HEK293 (cell line): ENCODE measurements around the gene PTPRG.

ENCODE experiments used
- CTCF ChIA-PET: fragments of 350-600 bp; formaldehyde crosslinking; extraction: SDS; loops from one replicate; lab custom pipeline; 2021; ENCODE audit warnings: antibody characterized with exemption; lab: Yijun Ruan, JAX
- POLR2A ChIA-PET: fragments of 300-600 bp; formaldehyde crosslinking; extraction: SDS; loops from one replicate; lab custom pipeline; 2020; ENCODE audit warnings: antibody characterized with exemption, inconsistent platforms; lab: Yijun Ruan, JAX
- H3K27ac ChIP-seq: fragments of 200-500 bp; sonication (Bioruptor generic); 2 replicates; pipeline ENCODE4 v1.5.1; 2014; ENCODE audit warnings: low read depth, low read length, control low read depth, inconsistent platforms; ENCODE audit errors: extremely low read depth
- H3K36me3 ChIP-seq, 2 experiments: fragments of 200-500 bp in 1 of 2; sonication (Bioruptor generic) in 1 of 2; 1 replicate in 1 of 2; 2 replicates in 1 of 2; pipeline ENCODE4 v1.5.1; 2014 to 2017; ENCODE audit warnings: inconsistent platforms in 2 of 2, low read length in 2 of 2; ENCODE audit not compliant: control insufficient read depth in 2 of 2, insufficient read depth in 1 of 2
- H3K4me1 ChIP-seq: fragments of 200-500 bp; sonication (Bioruptor generic); 2 replicates; pipeline ENCODE4 v1.5.1; 2014; ENCODE audit warnings: mild to moderate bottlenecking, low read length, inconsistent platforms; ENCODE audit not compliant: control insufficient read depth, insufficient read depth
- H3K4me3 ChIP-seq: 2 replicates; pipeline ENCODE4 v1.5.1; 2011; ENCODE audit warnings: low read depth, mild to moderate bottlenecking, control low read depth, low read length, moderate library complexity
- H3K9me3 ChIP-seq: fragments of 200-500 bp; sonication (Bioruptor generic); 2 replicates; pipeline ENCODE4 v1.5.1; 2014; ENCODE audit warnings: low read depth, low read length, inconsistent platforms; ENCODE audit not compliant: control insufficient read depth, insufficient read depth
- BCL11A ChIP-seq: fragments of 450-650 bp; formaldehyde crosslinking; IDR thresholded peaks from 2 replicates; pipeline ENCODE4 v1.5.1; 2016; ENCODE audit warnings: low read depth, missing biosample characterization, missing genetic modification characterization
- BCL11B ChIP-seq: fragments of 450-650 bp; formaldehyde crosslinking; IDR thresholded peaks from 2 replicates; pipeline ENCODE4 v1.5.1; 2016; ENCODE audit warnings: low read depth, missing biosample characterization, missing genetic modification characterization
- ELK4 ChIP-seq: IDR thresholded peaks from 2 replicates; pipeline ENCODE4 v1.6.1; 2011; ENCODE audit warnings: mild to moderate bottlenecking, low read depth, low read length, borderline replicate concordance
- GLI2 ChIP-seq: fragments of 450-650 bp; formaldehyde crosslinking; IDR thresholded peaks from 2 replicates; pipeline ENCODE4; 2017; ENCODE audit warnings: missing biosample characterization, missing genetic modification characterization, low read depth, borderline replicate concordance
- INSM2 ChIP-seq: fragments of 450-650 bp; formaldehyde crosslinking; IDR thresholded peaks from 2 replicates; pipeline ENCODE4 v1.5.1; 2016; ENCODE audit warnings: missing biosample characterization, missing genetic modification characterization
- KLF10 ChIP-seq: fragments of 450-650 bp; IDR thresholded peaks from 2 replicates; pipeline ENCODE4 v1.5.1; 2018; ENCODE audit warnings: missing biosample characterization, mild to moderate bottlenecking, missing genetic modification characterization
- OSR2 ChIP-seq: fragments of 450-650 bp; formaldehyde crosslinking; IDR thresholded peaks from 2 replicates; pipeline ENCODE4 v1.5.1; 2016; ENCODE audit warnings: missing biosample characterization, missing genetic modification characterization
- REST ChIP-seq: fragments of 450-650 bp; formaldehyde crosslinking; IDR thresholded peaks from 2 replicates; pipeline ENCODE4 v1.5.1; 2016; ENCODE audit warnings: missing biosample characterization, missing genetic modification characterization
- TCF7L2 ChIP-seq: IDR thresholded peaks from 2 replicates; pipeline ENCODE4 v1.6.1; 2011; ENCODE audit warnings: low read depth, mild to moderate bottlenecking, inconsistent platforms, low read length, moderate library complexity, borderline replicate concordance
- ZBTB11 ChIP-seq: fragments of 450-650 bp; formaldehyde crosslinking; conservative IDR thresholded peaks from 2 replicates; pipeline ENCODE4 v1.5.1; 2016; ENCODE audit warnings: low read depth, missing biosample characterization, missing genetic modification characterization
- ZEB2 ChIP-seq: fragments of 450-650 bp; formaldehyde crosslinking; IDR thresholded peaks from 2 replicates; pipeline ENCODE4 v1.5.1; 2016; ENCODE audit warnings: missing biosample characterization, missing genetic modification characterization
- ZNF132 ChIP-seq: fragments of 450-650 bp; formaldehyde crosslinking; IDR thresholded peaks from 2 replicates; pipeline ENCODE4 v1.5.1; 2017; ENCODE audit warnings: missing biosample characterization, missing genetic modification characterization, borderline replicate concordance
- ZNF221 ChIP-seq: fragments of 450-650 bp; formaldehyde crosslinking; IDR thresholded peaks from 2 replicates; pipeline ENCODE4 v1.5.1; 2017; ENCODE audit warnings: missing biosample characterization, missing genetic modification characterization, borderline replicate concordance
- ZNF26 ChIP-seq: fragments of 450-650 bp; formaldehyde crosslinking; IDR thresholded peaks from 2 replicates; pipeline ENCODE4 v1.5.1; 2016; ENCODE audit warnings: missing biosample characterization, missing genetic modification characterization
- ZNF549 ChIP-seq: fragments of 450-650 bp; IDR thresholded peaks from 2 replicates; pipeline ENCODE4 v1.5.1; 2018; ENCODE audit warnings: missing biosample characterization, missing genetic modification characterization, mild to moderate bottlenecking, inconsistent platforms, moderate library complexity
- ZNF561 ChIP-seq: fragments of 450-650 bp; IDR thresholded peaks from 2 replicates; pipeline ENCODE4 v1.5.1; 2018; ENCODE audit warnings: missing biosample characterization, missing genetic modification characterization, borderline replicate concordance
- ZNF837 ChIP-seq: fragments of 450-650 bp; formaldehyde crosslinking; IDR thresholded peaks from 2 replicates; pipeline ENCODE4 v1.5.1; 2016; ENCODE audit warnings: missing biosample characterization, missing genetic modification characterization
- ZSCAN5A ChIP-seq: fragments of 450-650 bp; formaldehyde crosslinking; IDR thresholded peaks from 2 replicates; pipeline ENCODE4 v1.5.1; 2016; ENCODE audit warnings: missing biosample characterization, missing genetic modification characterization

Gene PTPRG

GRCh38 chr3:61893840-61894566 lies 332.6 kb downstream of the PTPRG start (continued):
- TF ChIP-seq ZBTB11 (no peak), OSR2 (tag by site-specific recombination) (0 out of 2 replicates have a peak, but pooled peaks have one; percentile 32), KLF10 (tag by site-specific recombination) (peak; percentile 36; the same call in 1 of the 2 replicates), BCL11B (tag by site-specific recombination) (no peak), ZNF26 (tag by site-specific recombination) (no peak)
- TF ChIP-seq, all 188 proteins: peak for 5

- ChIA-PET POLR2A (interaction anchor here (1.4 to 2.1 kb wide), 2 partner anchors 332 to 334 kb away, joined by 3 to 15 read pairs; partner anchors contain the start of gene PTPRG), CTCF (interaction anchor here (0.7 to 1.7 kb wide), 4 partner anchors 10 to 46 kb away, joined by 4 to 5 read pairs (median 5); no protein-coding TSS in a partner anchor)
- no peaks in the 10 kb centered on the region for H3K36me3 ChIP-seq
- peak overlapping the region; percentile 65 for H3K27ac ChIP-seq
- no peak overlapping the region for H3K4me3 ChIP-seq
- H3K9me3 ChIP-seq: no peaks in the 10 kb centered on the region
- peaks cover 17% of the 10 kb centered on the region for H3K4me1 ChIP-seq
- TF ChIP-seq ZSCAN5A: no peak
- peak; percentile 98 for TF ChIP-seq ZEB2 (tag by site-specific recombination)
- peak; percentile 60; the same call in 1 of the 2 replicates for TF ChIP-seq TCF7L2
- no peak for TF ChIP-seq ELK4
- peak; percentile 91 for TF ChIP-seq KLF10 (tag by site-specific recombination)
- peak; percentile 89 for TF ChIP-seq BCL11A (tag by site-specific recombination)
- peak; percentile 40; the same call in 1 of the 2 replicates for TF ChIP-seq REST (tag by site-specific recombination)
- no peak for TF ChIP-seq ZNF132 (tag by site-specific recombination)
- no peak for TF ChIP-seq ZNF837 (tag by site-specific recombination)
- peak; percentile 92 for TF ChIP-seq ZNF561 (tag by site-specific recombination)
- TF ChIP-seq INSM2 (tag by site-specific recombination): peak; percentile 83
- peak; percentile 24; the same call in 1 of the 2 replicates for TF ChIP-seq ZNF549 (tag by site-specific recombination)
- no peak for TF ChIP-seq ZNF221 (tag by site-specific recombination)
- peak; percentile 17; the same call in 1 of the 2 replicates for TF ChIP-seq GLI2 (tag by site-specific recombination)
Measured at GRCh38 chr3:61894988-61895935, 333.9 kb downstream of the PTPRG start.
